Adipose tissue (tissue), 3 donors: ENCODE measurements around the gene CTNND2. TPM values are rescaled to one million over a fixed set of nuclear protein-coding genes. Genes with fewer than 3 reads are reported as not detected.

Experiments used
- H3K27ac ChIP-seq: one replicate; pipeline ENCODE4 v1.5.1; 2013; ENCODE audit warnings: low read depth, low read length
- WGBS, 3 donors: extraction: QIAGEN DNeasy Blood & Tissue Kit; methylation state at CpG; one replicate each; pipeline ENCODE4 v1.1.7; 2013; 5-methylcytosine and 5-hydroxymethylcytosine counted together
- polyA plus RNA-seq, 3 donors: library from polyadenylated mRNA; stranded (reverse); fragments of 200-250 nt; gene quantifications; one replicate each; pipeline ENCODE4 v1.2.3, GENCODE V29; 2013
- donor health status: healthy with polysubstance abuse.
- donor health status: Bipolar disorder and iron deficiency.
- donor health status: healthy.

The CTNND2 gene
- polyA plus RNA-seq, 3 donors: 0.11 to 14.2 (median 0.18) TPM

- no peak overlapping the region for H3K27ac ChIP-seq
- WGBS, 3 donors: 73 to 80% (median 74%) methylated on average over 17 to 25 of the region's 30 CpGs
These were observed 909.9 kb downstream of the CTNND2 start for GRCh38 chr5:10994091-10994986.

GRCh38 chr5:10990634-10991033 is 913.6 kb downstream of the CTNND2 start:
- WGBS, 3 donors: 91 to 93% (median 92%) methylated on average over 9 of the region's 9 CpGs

GRCh38 chr5:10989577-10990263 is 914.5 kb downstream of the CTNND2 start:
- 54 to 65% (median 58%) methylated on average over 6 of the region's 6 CpGs for WGBS, 3 donors
- no peak overlapping the region for H3K27ac ChIP-seq

More at GRCh38 chr5:10990634-10991033, 913.6 kb downstream of the CTNND2 start:
- H3K27ac ChIP-seq: no peak overlapping the region

GRCh38 chr5:10988622-10989021 is 915.6 kb downstream of the CTNND2 start:
- 19 to 48% (median 23%) methylated on average over 2 of the region's 2 CpGs for WGBS, 3 donors
- no peak overlapping the region for H3K27ac ChIP-seq

GRCh38 chr5:10987925-10988504 is 916.2 kb downstream of the CTNND2 start:
- H3K27ac ChIP-seq: no peak overlapping the region
- WGBS, 3 donors: 12 to 15% (median 14%) methylated on average over 17 of the region's 17 CpGs

GRCh38 chr5:10987276-10987924 is 916.8 kb downstream of the CTNND2 start:
- 46 to 56% (median 49%) methylated on average over 8 of the region's 8 CpGs for WGBS, 3 donors

GRCh38 chr5:10985721-10986110 is 918.5 kb downstream of the CTNND2 start:
- WGBS, 3 donors: 88 to 92% (median 90%) methylated on average over 2 of the region's 2 CpGs
- H3K27ac ChIP-seq: no peak overlapping the region

More at GRCh38 chr5:10987276-10987924, 916.8 kb downstream of the CTNND2 start:
- no peak overlapping the region for H3K27ac ChIP-seq

GRCh38 chr5:10985091-10985720 is 919.0 kb downstream of the CTNND2 start:
- 75 to 89% (median 81%) methylated on average over 4 of the region's 4 CpGs for WGBS, 3 donors

GRCh38 chr5:10984021-10984715 is 920.1 kb downstream of the CTNND2 start:
- H3K27ac ChIP-seq: no peak overlapping the region

More at GRCh38 chr5:10985091-10985720, 919.0 kb downstream of the CTNND2 start:
- no peak overlapping the region for H3K27ac ChIP-seq

GRCh38 chr5:10982626-10983025 is 921.6 kb downstream of the CTNND2 start:
- no peak overlapping the region for H3K27ac ChIP-seq
- 71 to 78% (median 74%) methylated on average over 3 of the region's 3 CpGs for WGBS, 3 donors

More at GRCh38 chr5:10984021-10984715, 920.1 kb downstream of the CTNND2 start:
- 50 to 85% (median 54%) methylated on average over 10 of the region's 10 CpGs for WGBS, 3 donors

- 80 to 84% (median 82%) methylated on average over 3 of the region's 3 CpGs for WGBS, 3 donors
- H3K27ac ChIP-seq: no peak overlapping the region
These were observed 922.3 kb downstream of the CTNND2 start for GRCh38 chr5:10981932-10982331.

GRCh38 chr5:10977011-10977410 is 927.2 kb downstream of the CTNND2 start:
- no peak overlapping the region for H3K27ac ChIP-seq
- 53 to 77% (median 55%) methylated on average over 5 of the region's 5 CpGs for WGBS, 3 donors

- no peak overlapping the region for H3K27ac ChIP-seq
- 45 to 64% (median 46%) methylated on average over 4 of the region's 4 CpGs for WGBS, 3 donors
These were observed 928.3 kb downstream of the CTNND2 start for GRCh38 chr5:10975945-10976344.

GRCh38 chr5:10974850-10975249 is 929.4 kb downstream of the CTNND2 start:
- 80 to 93% (median 92%) methylated on average over 2 of the region's 2 CpGs for WGBS, 3 donors
- H3K27ac ChIP-seq: no peak overlapping the region

- no peak overlapping the region for H3K27ac ChIP-seq
- WGBS, 3 donors: 91 to 97% (median 93%) methylated on average over 14 of the region's 14 CpGs
These were observed 930.9 kb downstream of the CTNND2 start for GRCh38 chr5:10973316-10973715.

- WGBS, 3 donors: 64 to 73% (median 65%) methylated on average over 8 of the region's 8 CpGs
- H3K27ac ChIP-seq: no peak overlapping the region
These were observed 934.5 kb downstream of the CTNND2 start for GRCh38 chr5:10969684-10970180.

GRCh38 chr5:10964806-10965205 is 939.4 kb downstream of the CTNND2 start:
- WGBS, 3 donors: 57 to 61% (median 57%) methylated on average over 6 of the region's 6 CpGs
- H3K27ac ChIP-seq: no peak overlapping the region
